ENCODE data around the gene FAM114A2.

GRCh38 chr5:154005648-154006047 lies 33.1 kb downstream of the FAM114A2 start:
- TF ChIP-seq POLR2A (IDR thresholded peaks at IDR 0.05; ENCODE audit: borderline replicate concordance, extremely low read depth, insufficient read depth, insufficient read length) = no peak
- no peak for TF ChIP-seq CEBPB (IDR thresholded peaks at IDR 0.05; ENCODE audit: low read depth)
- no peak for TF ChIP-seq CTCF (IDR thresholded peaks at IDR 0.05 in 2 of 3, conservative IDR thresholded peaks at IDR 0.05 in 1 of 3; ENCODE audit: borderline replicate concordance in 1 of 3, insufficient read depth in 1 of 3, low read depth in 2 of 3, low read length in 2 of 3)
- no peak for TF ChIP-seq MAX (IDR thresholded peaks at IDR 0.05)
- no peak for TF ChIP-seq REST (IDR thresholded peaks at IDR 0.05; ENCODE audit: low read depth)
- TF ChIP-seq SRF (IDR thresholded peaks at IDR 0.05; ENCODE audit: low read depth) = no peak
- TF ChIP-seq YY1 (IDR thresholded peaks at IDR 0.05; ENCODE audit: extremely low read depth, insufficient replicate concordance, low read depth, low read length) = no peak
